ACC112 (cell line): ENCODE data around the gene PRTFDC1.

Experiments used
- H2AFZ ChIP-seq: fragments of 200-600 bp; sonication (generic); one replicate; pipeline ENCODE4 v1.6.0; 2017; ENCODE audit warnings: antibody characterized with exemption, low read length; ENCODE audit not compliant: unreplicated experiment
- H3K27ac ChIP-seq: fragments of 200-600 bp; sonication (generic); 2 replicates; pipeline ENCODE4 v1.5.1; 2014; ENCODE audit warnings: low read depth, mild to moderate bottlenecking, antibody characterized with exemption, low read length, moderate library complexity
- H3K27me3 ChIP-seq: fragments of 200-600 bp; sonication (generic); 2 replicates; pipeline ENCODE4 v1.6.1; 2014; ENCODE audit warnings: mild to moderate bottlenecking, antibody characterized with exemption, low read length, moderate library complexity, mixed read lengths; ENCODE audit not compliant: insufficient read depth
- H3K36me3 ChIP-seq: fragments of 200-600 bp; sonication (generic); 2 replicates; pipeline ENCODE4 v1.6.1; 2016; ENCODE audit warnings: mild to moderate bottlenecking, antibody characterized with exemption, low read length, moderate library complexity, mixed read lengths; ENCODE audit not compliant: insufficient read depth
- H3K4me1 ChIP-seq: fragments of 200-600 bp; sonication (generic); one replicate; pipeline ENCODE4 v1.6.1; 2016; ENCODE audit warnings: low read length, mixed read lengths; ENCODE audit not compliant: insufficient read depth, unreplicated experiment, control insufficient read depth
- H3K4me3 ChIP-seq: fragments of 200-600 bp; sonication (generic); 2 replicates; pipeline ENCODE4 v1.5.1; 2014; ENCODE audit warnings: mild to moderate bottlenecking, low read depth, low read length
- H3K79me2 ChIP-seq: fragments of 200-600 bp; sonication (generic); one replicate; pipeline ENCODE4 v1.6.0; 2016; ENCODE audit warnings: low read length; ENCODE audit not compliant: control insufficient read depth, unreplicated experiment, insufficient read depth

The PRTFDC1 gene

GRCh38 chr10:24917979-24918378, 34.4 kb downstream of the PRTFDC1 start:
- H3K27me3 ChIP-seq: no peaks in the 10 kb centered on the region
- H3K4me3 ChIP-seq: no peak overlapping the region
- peaks cover 41% of the 10 kb centered on the region for H3K4me1 ChIP-seq
- peaks cover 3% of the 10 kb centered on the region; the same call in 1 of the 2 replicates for H3K36me3 ChIP-seq
- no peak overlapping the region for H3K27ac ChIP-seq
- H2AFZ ChIP-seq: no peak overlapping the region
- no peaks in the 10 kb centered on the region for H3K79me2 ChIP-seq

- Histone ChIP-seq H3K79me2 (no peaks in the 10 kb centered on the region), H3K4me1 (peaks cover 44% of the 10 kb centered on the region), H3K36me3 (no peaks in the 10 kb centered on the region), H3K27me3 (no peaks in the 10 kb centered on the region), H2AFZ (no peak overlapping the region), H3K4me3 (no peak overlapping the region), H3K27ac (no peak overlapping the region)
Measured at GRCh38 chr10:24917493-24917892, 34.9 kb downstream of the PRTFDC1 start.

DNA sequence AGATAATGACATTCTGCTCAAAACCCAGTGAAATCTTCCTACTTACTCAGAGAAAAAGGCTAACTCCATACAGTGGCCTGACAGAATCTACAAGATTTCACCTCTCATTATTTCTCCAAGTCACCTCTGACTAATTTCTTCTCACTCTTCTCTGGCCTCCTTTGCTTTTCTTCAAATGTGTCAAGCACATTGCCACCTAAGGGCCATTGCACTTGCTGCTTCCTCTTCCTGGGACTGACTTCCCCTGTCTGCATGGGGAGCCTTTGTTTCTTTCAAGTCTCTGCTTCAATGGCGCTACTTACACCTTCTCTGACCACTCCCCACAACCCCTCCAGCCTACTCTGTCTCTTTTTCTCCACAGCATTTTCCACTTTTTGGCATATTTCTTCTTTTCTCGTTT, 36.0 kb downstream of the PRTFDC1 start:
- no peaks in the 10 kb centered on the region for H3K79me2 ChIP-seq
- H3K4me1 ChIP-seq: peaks cover 38% of the 10 kb centered on the region
- H3K27ac ChIP-seq: no peak overlapping the region
- no peaks in the 10 kb centered on the region for H3K27me3 ChIP-seq
- no peak overlapping the region for H3K4me3 ChIP-seq
- H2AFZ ChIP-seq: no peak overlapping the region
- no peaks in the 10 kb centered on the region for H3K36me3 ChIP-seq

DNA sequence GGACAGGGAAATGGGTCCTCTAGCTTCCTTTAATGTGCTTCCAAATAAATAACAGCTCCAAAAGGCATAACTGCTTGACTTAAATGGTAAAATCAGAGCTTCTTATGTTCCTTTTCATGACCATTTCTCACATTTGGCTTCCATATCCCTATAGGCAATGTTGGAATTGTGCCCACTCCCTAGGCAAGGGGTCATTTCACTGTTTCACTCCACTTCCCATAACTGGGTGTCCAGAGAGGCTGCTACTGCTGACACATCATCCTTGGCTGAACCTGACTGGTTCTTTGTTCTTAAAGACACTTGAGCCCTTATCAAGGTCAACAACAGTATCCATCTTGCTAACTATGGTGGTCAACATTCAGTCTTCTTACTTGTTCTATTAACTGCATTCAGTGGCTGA, 37.1 kb downstream of the PRTFDC1 start:
- Histone ChIP-seq H3K27ac (no peak overlapping the region), H3K4me3 (no peak overlapping the region), H3K4me1 (peaks cover 33% of the 10 kb centered on the region), H2AFZ (no peak overlapping the region), H3K27me3 (no peaks in the 10 kb centered on the region), H3K79me2 (no peaks in the 10 kb centered on the region), H3K36me3 (no peaks in the 10 kb centered on the region)

DNA sequence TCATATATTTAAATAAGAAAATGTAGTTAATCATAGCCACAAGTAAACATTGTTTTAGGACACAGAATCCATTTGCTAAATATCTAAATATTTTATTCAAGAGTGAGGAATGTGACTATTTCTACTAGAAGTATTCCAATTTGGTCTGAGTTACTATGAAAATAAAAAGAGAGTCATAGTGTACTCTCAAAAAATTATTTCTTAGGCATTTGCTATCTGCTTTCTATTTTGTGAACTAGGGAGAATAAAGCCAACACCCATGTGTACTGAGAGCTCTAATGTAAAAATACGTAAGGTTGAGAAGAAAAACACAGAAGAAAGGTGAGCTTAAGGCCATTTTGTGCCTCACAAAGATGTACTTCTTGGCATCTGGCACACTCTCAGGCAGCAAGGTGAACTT, 38.3 kb downstream of the PRTFDC1 start:
- Histone ChIP-seq H3K27ac (peak overlapping the region; percentile 59), H3K79me2 (no peaks in the 10 kb centered on the region), H3K4me1 (peaks cover 39% of the 10 kb centered on the region), H3K4me3 (no peak overlapping the region), H3K27me3 (no peaks in the 10 kb centered on the region), H2AFZ (no peak overlapping the region), H3K36me3 (no peaks in the 10 kb centered on the region)

DNA sequence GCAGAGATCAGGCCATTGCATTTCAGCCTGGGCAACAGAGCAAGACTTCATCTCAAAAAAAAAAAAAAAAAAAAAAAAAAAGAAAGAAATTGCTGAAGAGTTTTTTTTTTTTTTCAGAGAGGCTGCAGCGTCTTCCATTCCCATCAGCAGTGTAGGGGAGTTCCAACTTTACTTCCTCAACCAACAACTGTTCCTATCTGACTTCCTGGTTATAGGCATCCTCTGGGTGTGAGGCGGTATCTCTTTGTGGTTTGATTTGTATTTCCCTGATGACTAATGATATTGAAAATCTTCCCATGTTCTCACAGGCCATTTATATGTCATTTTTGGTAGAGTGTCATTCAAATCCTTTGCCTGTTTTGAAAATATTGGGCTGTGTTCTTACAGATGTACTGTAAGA, 40.2 kb downstream of the PRTFDC1 start:
- Histone ChIP-seq H3K36me3 (no peaks in the 10 kb centered on the region), H3K4me3 (no peak overlapping the region), H2AFZ (no peak overlapping the region), H3K27ac (peak overlapping the region; percentile 59), H3K4me1 (peaks cover 44% of the 10 kb centered on the region), H3K79me2 (no peaks in the 10 kb centered on the region), H3K27me3 (no peaks in the 10 kb centered on the region)

DNA sequence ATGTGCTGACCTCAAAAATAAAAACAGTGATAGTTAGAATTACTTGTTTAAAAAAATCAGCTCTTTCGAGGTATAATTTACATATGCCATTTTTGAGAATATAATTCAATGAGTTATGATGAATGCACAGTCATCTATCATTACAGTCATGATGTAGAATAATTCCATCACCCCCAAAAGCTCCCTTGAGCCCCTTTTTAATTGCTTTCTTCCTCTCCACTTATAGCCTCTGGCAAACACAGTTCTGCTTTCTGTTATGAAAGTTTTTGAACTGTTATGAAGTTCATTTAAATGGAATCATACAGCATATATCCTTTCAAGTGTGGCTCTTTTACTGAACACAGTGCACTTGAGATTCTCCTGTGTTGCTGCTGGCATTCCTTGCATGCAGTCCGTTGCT, 41.4 kb downstream of the PRTFDC1 start:
- H2AFZ ChIP-seq: no peak overlapping the region
- H3K27ac ChIP-seq: no peak overlapping the region
- no peaks in the 10 kb centered on the region for H3K79me2 ChIP-seq
- no peaks in the 10 kb centered on the region for H3K36me3 ChIP-seq
- no peaks in the 10 kb centered on the region for H3K27me3 ChIP-seq
- H3K4me1 ChIP-seq: peaks cover 44% of the 10 kb centered on the region
- no peak overlapping the region for H3K4me3 ChIP-seq

- Histone ChIP-seq H3K79me2 (no peaks in the 10 kb centered on the region), H3K36me3 (no peaks in the 10 kb centered on the region), H3K4me3 (no peak overlapping the region), H3K4me1 (peaks cover 40% of the 10 kb centered on the region), H2AFZ (no peak overlapping the region), H3K27ac (no peak overlapping the region), H3K27me3 (no peaks in the 10 kb centered on the region)
Measured at GRCh38 chr10:24910574-24910973, 41.8 kb downstream of the PRTFDC1 start.

DNA sequence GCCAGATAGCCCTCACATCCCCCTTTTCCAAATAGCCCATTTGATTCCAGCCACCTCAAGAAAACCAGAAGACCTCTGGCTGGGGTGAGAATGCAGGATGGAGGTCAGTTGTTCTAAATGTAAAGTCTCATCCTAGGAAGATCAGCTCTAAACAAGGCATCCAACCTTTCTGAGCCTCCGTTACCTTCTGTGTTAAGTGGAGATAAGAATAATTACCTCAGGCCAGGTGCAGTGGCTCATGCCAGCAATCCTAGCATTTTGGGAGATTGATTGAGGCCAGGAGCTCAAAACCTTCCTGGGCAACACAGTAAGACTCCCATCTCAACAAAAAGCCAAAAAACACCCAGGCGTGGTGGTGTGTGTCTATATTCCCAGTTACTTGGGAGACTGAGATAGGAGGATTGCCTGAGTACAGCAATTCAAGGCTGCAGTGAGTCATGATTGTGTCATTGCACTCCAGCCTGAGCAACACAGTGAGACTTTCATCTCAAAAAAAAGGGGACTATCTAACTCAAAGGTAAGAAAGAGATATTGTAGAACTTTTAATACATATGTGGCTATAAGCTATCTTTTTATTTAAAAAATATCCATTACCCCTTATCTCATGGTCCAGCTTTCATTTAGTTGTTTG, 43.5 kb downstream of the PRTFDC1 start:
- Histone ChIP-seq H2AFZ (no peak overlapping the region), H3K27me3 (no peaks in the 10 kb centered on the region), H3K27ac (peak overlapping the region; percentile 57), H3K79me2 (no peaks in the 10 kb centered on the region), H3K4me1 (peaks cover 29% of the 10 kb centered on the region), H3K36me3 (no peaks in the 10 kb centered on the region), H3K4me3 (no peak overlapping the region)

- no peak overlapping the region for H3K27ac ChIP-seq
- no peaks in the 10 kb centered on the region for H3K36me3 ChIP-seq
- H2AFZ ChIP-seq: no peak overlapping the region
- no peak overlapping the region for H3K4me3 ChIP-seq
- no peaks in the 10 kb centered on the region for H3K79me2 ChIP-seq
- H3K27me3 ChIP-seq: no peaks in the 10 kb centered on the region
- peaks cover 20% of the 10 kb centered on the region for H3K4me1 ChIP-seq
Measured at GRCh38 chr10:24907956-24908355, 44.5 kb downstream of the PRTFDC1 start.

- no peaks in the 10 kb centered on the region for H3K27me3 ChIP-seq
- no peak overlapping the region for H3K27ac ChIP-seq
- H3K4me3 ChIP-seq: no peak overlapping the region
- no peaks in the 10 kb centered on the region for H3K79me2 ChIP-seq
- no peak overlapping the region for H2AFZ ChIP-seq
- no peaks in the 10 kb centered on the region for H3K36me3 ChIP-seq
- peaks cover 25% of the 10 kb centered on the region for H3K4me1 ChIP-seq
Measured at GRCh38 chr10:24906372-24906771, 46.0 kb downstream of the PRTFDC1 start.
